Measurements from ENCODE around the gene CASZ1.

Gene CASZ1

GRCh38 chr1:10773851-10774614 is 22.4 kb downstream of the CASZ1 start:
- no peaks in the 10 kb centered on the region for H3K4me1 ChIP-seq
- H2AFZ ChIP-seq: no peak overlapping the region
- H3K36me3 ChIP-seq (ENCODE audit: control insufficient read depth, insufficient read depth, low read length): no peaks in the 10 kb centered on the region
- H3K4me2 ChIP-seq (ENCODE audit: low read length): no peak overlapping the region
- H3K9me3 ChIP-seq (ENCODE audit: control insufficient read depth, low read length): no peaks in the 10 kb centered on the region
- H3K27ac ChIP-seq: no peak overlapping the region
- no peaks in the 10 kb centered on the region for H3K27me3 ChIP-seq (ENCODE audit: control insufficient read depth, insufficient read depth, low read length)
- TF ChIP-seq CTCF (IDR thresholded peaks at IDR 0.05): no peak
- H3K9ac ChIP-seq: no peak overlapping the region
- no peaks in the 10 kb centered on the region for H3K79me2 ChIP-seq
- no peak overlapping the region for H3K4me3 ChIP-seq (ENCODE audit: low read depth, low read length)

GRCh38 chr1:10773376-10773775 is 23.1 kb downstream of the CASZ1 start:
- Histone ChIP-seq H3K79me2 (no peaks in the 10 kb centered on the region), H3K9me3 (ENCODE audit: control insufficient read depth, low read length) (no peaks in the 10 kb centered on the region), H3K36me3 (ENCODE audit: control insufficient read depth, insufficient read depth, low read length) (no peaks in the 10 kb centered on the region), H3K4me2 (ENCODE audit: low read length) (no peak overlapping the region), H2AFZ (no peak overlapping the region), H3K27ac (no peak overlapping the region), H3K4me3 (ENCODE audit: low read depth, low read length) (no peak overlapping the region), H3K27me3 (ENCODE audit: control insufficient read depth, insufficient read depth, low read length) (no peaks in the 10 kb centered on the region), H3K4me1 (no peaks in the 10 kb centered on the region), H3K9ac (no peak overlapping the region)
- no peak for TF ChIP-seq CTCF (IDR thresholded peaks at IDR 0.05)

- no peaks in the 10 kb centered on the region for H3K36me3 ChIP-seq (ENCODE audit: control insufficient read depth, insufficient read depth, low read length)
- no peak for TF ChIP-seq CTCF (IDR thresholded peaks at IDR 0.05)
- H3K4me1 ChIP-seq: no peaks in the 10 kb centered on the region
Measured at GRCh38 chr1:10772711-10773110, 23.7 kb downstream of the CASZ1 start.

GRCh38 chr1:10771789-10772188 is 24.7 kb downstream of the CASZ1 start:
- H3K9ac ChIP-seq: no peak overlapping the region

More at GRCh38 chr1:10772711-10773110, 23.7 kb downstream of the CASZ1 start:
- Histone ChIP-seq H2AFZ (no peak overlapping the region), H3K9me3 (ENCODE audit: control insufficient read depth, low read length) (no peaks in the 10 kb centered on the region), H3K27me3 (ENCODE audit: control insufficient read depth, insufficient read depth, low read length) (no peaks in the 10 kb centered on the region), H3K79me2 (no peaks in the 10 kb centered on the region), H3K27ac (no peak overlapping the region), H3K4me3 (ENCODE audit: low read depth, low read length) (no peak overlapping the region), H3K4me2 (ENCODE audit: low read length) (no peak overlapping the region), H3K9ac (no peak overlapping the region)

More at GRCh38 chr1:10771789-10772188, 24.7 kb downstream of the CASZ1 start:
- Histone ChIP-seq H3K27ac (no peak overlapping the region), H3K36me3 (ENCODE audit: control insufficient read depth, insufficient read depth, low read length) (no peaks in the 10 kb centered on the region), H3K9me3 (ENCODE audit: control insufficient read depth, low read length) (no peaks in the 10 kb centered on the region), H3K4me3 (ENCODE audit: low read depth, low read length) (no peak overlapping the region), H3K4me2 (ENCODE audit: low read length) (no peak overlapping the region), H3K4me1 (no peaks in the 10 kb centered on the region), H3K27me3 (ENCODE audit: control insufficient read depth, insufficient read depth, low read length) (no peaks in the 10 kb centered on the region), H2AFZ (no peak overlapping the region), H3K79me2 (no peaks in the 10 kb centered on the region)
- no peak for TF ChIP-seq CTCF (IDR thresholded peaks at IDR 0.05)
